SIG-M5 (cell line): ENCODE results near the gene CGNL1.

Source experiments
- DNase-seq: peaks from one replicate; lab custom pipeline; 2025; lab: John Stamatoyannopoulos, UW

Gene CGNL1

GRCh38 chr15:57500979-57501576, 124.8 kb downstream of the CGNL1 start:
- no peak for DNase-seq

DNA sequence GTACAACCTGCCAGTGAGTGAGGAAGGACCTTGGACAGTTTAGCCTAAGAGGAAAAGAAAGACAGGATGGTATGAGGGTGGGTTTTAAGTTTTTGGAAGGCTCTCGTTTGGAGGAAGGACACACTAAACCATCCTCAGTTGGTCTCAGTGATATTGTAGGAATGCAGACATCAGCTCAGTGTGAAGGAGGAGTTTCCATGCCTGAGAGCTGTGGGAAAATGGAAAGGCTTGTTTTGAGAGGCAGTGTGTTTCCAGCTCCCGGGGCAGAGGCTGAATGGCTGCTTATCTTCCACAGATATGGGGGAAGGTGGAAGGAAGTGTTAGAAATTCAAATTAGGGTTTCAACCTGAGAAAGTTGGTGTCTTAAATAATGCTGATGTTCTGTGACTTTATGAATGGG, 125.8 kb downstream of the CGNL1 start:
- no peak for DNase-seq

DNA sequence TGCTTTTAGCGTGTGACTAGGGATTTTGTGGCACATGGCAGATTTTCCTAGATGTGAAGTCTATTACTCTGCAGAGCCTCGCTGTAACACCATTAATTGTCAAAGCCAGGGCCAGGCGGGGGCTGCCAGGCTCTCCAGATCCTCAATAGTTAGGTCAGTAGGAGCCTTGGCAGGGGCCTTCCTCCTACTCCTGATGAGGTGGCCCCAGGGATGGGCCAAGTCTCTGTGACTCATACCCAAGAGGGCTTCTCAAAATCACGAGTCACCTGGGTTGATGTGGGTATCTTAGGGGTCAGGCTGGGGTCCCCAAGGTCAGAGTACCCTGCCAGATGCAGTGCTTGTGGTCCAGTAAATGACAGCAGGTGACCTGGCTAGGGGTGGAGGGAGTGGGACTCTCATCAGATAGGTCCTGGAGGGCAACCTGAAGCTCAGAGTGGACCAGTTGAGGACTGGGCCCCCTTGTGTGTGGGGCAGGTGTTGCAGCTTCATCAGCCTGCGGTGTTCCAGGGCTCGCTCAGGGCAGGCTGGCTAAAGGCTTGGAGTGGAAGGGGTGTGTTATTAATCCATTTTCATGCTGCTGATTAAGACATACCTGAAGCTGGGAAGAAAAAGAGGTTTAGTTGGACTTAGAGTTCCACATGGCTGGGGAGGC, 126.9 kb downstream of the CGNL1 start:
- DNase-seq = no peak

GRCh38 chr15:57503911-57504598, 127.8 kb downstream of the CGNL1 start:
- no peak for DNase-seq

- no peak for DNase-seq
These were observed 128.3 kb downstream of the CGNL1 start for GRCh38 chr15:57504599-57504940.

GRCh38 chr15:57505056-57505715, 128.9 kb downstream of the CGNL1 start:
- no peak for DNase-seq

DNA sequence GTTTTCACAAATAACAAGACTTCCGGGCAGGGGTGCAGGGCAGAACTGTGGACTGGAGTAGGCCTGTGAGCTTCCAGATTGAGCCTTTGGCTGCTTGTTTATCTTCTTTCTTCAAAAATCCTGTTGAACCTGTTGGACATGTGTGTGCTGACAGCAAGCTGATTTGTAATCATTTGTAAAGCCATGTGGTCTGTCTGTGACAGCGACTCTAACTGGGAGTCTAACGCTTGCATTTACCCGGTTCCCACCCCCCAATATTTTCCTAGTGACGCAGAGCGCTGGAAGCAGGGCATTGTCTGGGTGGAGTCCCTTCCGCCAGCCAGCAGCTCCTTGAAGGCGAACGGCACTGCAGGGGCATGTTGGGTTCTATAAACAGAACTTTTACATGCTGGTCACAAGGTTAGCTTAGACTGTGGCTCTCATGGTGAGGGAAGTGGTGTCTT, 129.7 kb downstream of the CGNL1 start:
- DNase-seq = no peak

- DNase-seq = no peak
These were observed 130.1 kb downstream of the CGNL1 start for GRCh38 chr15:57506422-57506821.

DNA sequence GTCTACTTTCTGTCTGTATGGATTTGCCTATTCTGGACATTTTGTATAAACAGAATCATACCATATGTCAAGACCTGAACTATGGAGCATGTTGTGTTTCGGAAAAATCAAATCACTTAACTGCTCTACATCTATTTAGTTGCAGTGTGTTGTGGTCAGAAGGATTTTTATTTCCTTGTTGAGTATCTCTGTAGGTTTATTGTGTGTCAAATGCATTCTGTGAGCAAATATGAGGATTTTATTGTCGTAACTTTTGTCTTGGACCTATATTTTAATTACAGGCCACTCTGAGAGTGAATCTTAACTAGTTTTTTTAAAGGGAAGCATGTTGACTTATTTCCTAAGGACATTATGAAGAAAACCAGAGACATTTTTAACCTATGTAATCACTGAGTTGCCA, 130.8 kb downstream of the CGNL1 start:
- DNase-seq = no peak

DNA sequence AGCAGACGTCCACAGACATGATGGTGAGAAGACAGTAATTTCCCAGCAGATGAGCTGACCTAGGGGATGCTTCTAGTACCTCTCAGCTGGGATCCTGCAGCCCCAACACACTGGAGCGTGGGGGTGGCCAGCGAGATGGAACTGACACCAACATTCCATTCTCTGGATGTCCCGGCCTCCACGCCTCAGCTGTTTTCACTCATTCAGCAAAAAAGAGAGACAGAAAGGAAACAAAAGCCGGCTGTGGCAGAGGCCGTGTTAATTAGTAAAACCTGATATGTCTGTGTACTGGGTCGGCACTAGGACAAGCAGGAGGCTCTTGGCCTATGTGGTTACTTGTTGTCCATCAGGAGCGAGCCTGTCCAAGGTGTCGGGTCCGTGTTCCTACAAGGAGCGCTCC, 132.8 kb downstream of the CGNL1 start:
- DNase-seq = no peak

DNA sequence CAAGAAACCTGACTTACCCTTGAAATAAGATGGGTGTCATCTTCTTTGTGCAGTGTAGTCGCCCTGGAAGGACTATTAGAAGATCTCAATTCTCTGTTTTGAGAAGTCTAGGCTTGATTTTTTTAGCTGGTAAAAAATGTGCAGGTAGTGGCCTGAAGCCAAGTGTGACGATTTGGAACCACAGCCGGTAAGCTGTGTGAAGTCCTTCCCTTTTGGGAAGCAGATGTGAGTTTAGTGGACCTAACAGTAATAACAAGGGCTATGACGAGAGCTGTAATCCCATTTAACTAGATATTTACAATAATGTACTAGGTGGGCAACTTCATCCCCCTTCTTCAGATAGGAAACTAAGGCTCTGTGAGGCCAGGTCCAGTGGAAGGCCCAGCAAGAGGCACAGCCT, 133.7 kb downstream of the CGNL1 start:
- no peak for DNase-seq

GRCh38 chr15:57510647-57511046, 134.3 kb downstream of the CGNL1 start:
- DNase-seq = no peak

DNA sequence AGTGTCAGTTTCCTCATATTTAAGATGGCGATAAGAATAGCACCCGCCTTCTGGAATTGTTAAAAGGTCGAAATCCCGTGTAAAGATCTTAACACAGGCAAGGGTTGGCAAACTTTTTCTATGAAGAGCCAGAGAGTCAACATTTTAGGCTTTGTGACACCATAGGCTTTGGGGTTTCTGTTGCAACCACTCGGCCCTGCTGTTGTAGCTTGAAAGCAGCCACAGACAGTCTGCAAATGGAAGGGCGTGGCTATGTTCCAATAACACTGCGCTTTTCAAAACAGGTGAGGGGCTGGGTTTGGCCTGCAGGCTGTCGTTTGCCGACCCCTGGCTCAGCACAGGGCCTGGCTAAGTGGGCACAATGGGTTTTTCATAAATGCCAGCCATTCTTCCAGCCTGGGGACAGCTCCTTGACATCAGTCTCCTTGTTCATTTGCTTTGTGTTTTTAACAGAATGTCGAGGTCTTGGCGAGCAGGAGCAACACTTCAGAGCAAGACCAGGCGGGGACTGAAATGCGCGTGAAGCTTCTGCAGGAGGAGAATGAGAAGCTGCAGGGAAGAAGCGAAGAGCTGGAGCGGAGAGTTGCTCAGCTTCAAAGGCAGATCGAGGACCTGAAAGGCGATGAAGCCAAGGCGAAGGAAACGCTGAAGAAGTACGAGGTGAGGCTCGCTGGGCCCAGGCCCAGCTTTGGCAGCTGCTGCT, 140.2 kb downstream of the CGNL1 start:
- no peak for DNase-seq

GRCh38 chr15:57517030-57517671, 140.8 kb downstream of the CGNL1 start:
- DNase-seq = no peak

- DNase-seq = no peak
These were observed 142.6 kb downstream of the CGNL1 start for GRCh38 chr15:57518779-57519405.

DNA sequence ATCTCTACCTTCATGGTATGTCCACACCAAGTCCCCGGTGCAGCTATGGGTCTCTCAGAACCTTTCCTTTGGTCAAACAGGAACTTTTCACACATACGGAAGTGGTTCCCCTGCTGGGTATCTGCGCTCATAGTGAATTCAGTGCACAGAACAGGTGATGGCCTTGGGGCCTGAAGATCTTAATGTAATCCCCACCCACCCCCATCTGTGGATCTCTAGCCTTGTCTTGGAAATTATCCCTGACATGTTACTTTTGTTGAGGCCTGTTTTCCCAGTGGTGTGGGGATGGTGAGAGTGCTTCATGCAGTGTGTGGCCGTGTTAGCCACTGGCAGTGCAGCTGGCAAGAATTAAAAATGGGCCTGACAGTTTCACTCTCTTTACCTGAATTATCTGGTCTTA, 143.5 kb downstream of the CGNL1 start:
- no peak for DNase-seq

DNA sequence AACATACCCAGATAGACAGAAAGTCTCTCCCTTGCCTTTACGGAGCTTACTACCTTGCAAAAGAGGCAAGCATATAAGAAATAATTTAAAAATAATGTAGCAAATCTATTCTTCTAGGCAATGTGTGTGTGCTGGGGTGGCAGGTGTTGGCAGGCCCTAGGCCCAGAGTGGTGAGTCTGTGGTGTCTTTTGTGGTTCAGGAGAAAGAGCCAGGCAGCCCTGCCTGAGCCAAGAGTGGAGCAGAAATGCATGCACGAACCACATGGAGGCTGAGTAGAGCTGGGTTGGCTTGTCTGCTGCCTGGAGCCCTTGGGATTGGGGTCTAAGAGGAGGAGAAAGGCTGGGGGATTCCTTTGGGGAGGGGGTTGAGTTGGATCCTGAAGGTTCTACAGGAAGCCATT, 145.2 kb downstream of the CGNL1 start:
- DNase-seq = no peak

DNA sequence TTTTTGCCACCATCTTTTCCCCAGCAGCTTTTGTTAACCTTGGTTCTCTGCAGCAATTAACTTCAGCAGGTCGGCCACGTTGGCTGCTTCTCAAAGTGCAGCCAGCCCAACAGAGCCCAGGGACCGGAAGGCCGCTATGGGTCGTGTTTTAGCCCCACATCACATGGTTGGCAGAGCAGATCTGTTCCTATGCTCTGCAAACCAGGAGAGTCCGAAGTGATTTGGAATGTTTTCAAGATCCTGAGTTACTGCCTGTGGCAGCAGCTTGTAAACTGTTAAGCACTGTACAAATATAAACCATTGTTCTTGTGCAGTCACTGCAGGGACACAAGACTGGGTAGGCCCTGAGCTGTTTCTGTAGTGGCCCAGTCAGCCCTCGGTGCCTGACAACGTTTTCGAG, 145.8 kb downstream of the CGNL1 start:
- DNase-seq = no peak

DNA sequence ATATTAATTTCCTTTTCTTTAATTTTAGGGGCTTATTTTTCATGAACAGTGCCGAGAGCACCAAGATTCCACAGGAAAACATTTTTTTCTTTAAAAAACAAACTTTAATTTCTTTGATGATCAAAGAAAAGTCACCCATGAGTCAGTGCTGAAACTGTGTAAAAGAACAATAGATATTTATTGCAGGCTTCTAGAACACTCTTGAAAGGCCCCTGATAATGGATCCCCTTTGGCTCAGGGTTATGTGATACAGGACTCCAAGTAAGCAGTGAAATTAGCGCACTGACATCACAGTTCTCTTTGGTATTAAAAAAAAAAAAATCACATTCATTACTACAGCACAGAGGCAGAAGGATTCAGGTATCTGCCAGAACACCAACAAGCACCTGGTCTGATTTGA, 149.3 kb downstream of the CGNL1 start:
- DNase-seq = no peak

DNA sequence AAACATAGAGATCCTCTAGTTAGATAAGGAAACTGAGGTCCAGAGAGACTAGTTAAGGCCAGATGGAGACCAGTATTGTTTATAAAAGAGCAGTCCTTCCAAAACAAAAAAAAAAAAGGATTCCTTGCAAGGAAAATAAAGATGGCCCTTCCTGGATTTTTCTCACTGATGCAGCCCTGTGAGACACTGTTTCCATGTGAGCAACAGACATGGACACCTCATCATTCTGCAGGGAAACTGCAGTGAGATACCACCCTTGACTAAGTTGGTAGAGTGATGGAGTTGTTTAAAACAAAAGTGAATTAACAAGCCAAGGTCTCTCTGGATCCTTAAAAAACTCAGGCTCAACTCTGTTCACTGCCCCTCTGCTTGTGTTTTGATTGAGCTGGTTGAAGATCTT, 149.8 kb downstream of the CGNL1 start:
- DNase-seq = no peak

- DNase-seq = no peak
These were observed 150.3 kb downstream of the CGNL1 start for GRCh38 chr15:57526615-57527014.
